Loucy (cell line): Measurements from ENCODE around the gene TMEM86A.

Source experiments
- H2AFZ ChIP-seq: fragments of 200-600 bp; sonication (generic); 2 replicates; pipeline ENCODE4 v1.6.0; 2016; ENCODE audit warnings: antibody characterized with exemption, mild to moderate bottlenecking, low read length, moderate library complexity
- H3F3A ChIP-seq: fragments of 200-600 bp; 2 replicates; pipeline ENCODE4 v1.6.0; 2016; ENCODE audit warnings: antibody characterized with exemption, low read depth, mild to moderate bottlenecking
- H3K27me3 ChIP-seq: fragments of 200-600 bp; sonication (generic); 2 replicates; pipeline ENCODE4 v1.6.1; 2014; ENCODE audit warnings: low read length, mild to moderate bottlenecking; ENCODE audit not compliant: insufficient read depth, poor library complexity, severe bottlenecking
- H3K36me3 ChIP-seq: fragments of 200-600 bp; sonication (generic); 2 replicates; pipeline ENCODE4 v1.6.1; 2016; ENCODE audit warnings: low read length; ENCODE audit not compliant: insufficient read depth
- H3K4me1 ChIP-seq: fragments of 200-600 bp; sonication (generic); 2 replicates; pipeline ENCODE4 v1.5.1; 2014; ENCODE audit warnings: low read length, mild to moderate bottlenecking; ENCODE audit not compliant: insufficient read depth, poor library complexity, severe bottlenecking
- H3K4me2 ChIP-seq: fragments of 200-600 bp; sonication (generic); 2 replicates; pipeline ENCODE4 v1.6.0; 2014; ENCODE audit warnings: antibody characterized with exemption, low read length, low read depth, mild to moderate bottlenecking; ENCODE audit not compliant: poor library complexity, severe bottlenecking
- H3K4me3 ChIP-seq: fragments of 200-600 bp; sonication (generic); 2 replicates; pipeline ENCODE4 v1.5.1; 2014; ENCODE audit warnings: low read length, mild to moderate bottlenecking, mixed read lengths; ENCODE audit not compliant: poor library complexity, severe bottlenecking
- H3K79me2 ChIP-seq: fragments of 200-600 bp; sonication (generic); 2 replicates; pipeline ENCODE4 v1.6.1; 2014; ENCODE audit warnings: low read length; ENCODE audit not compliant: insufficient read depth
- H3K9ac ChIP-seq: fragments of 200-600 bp; sonication (generic); 2 replicates; pipeline ENCODE4 v1.6.0; 2014; ENCODE audit warnings: mild to moderate bottlenecking, low read depth, low read length, moderate library complexity; ENCODE audit not compliant: poor library complexity, severe bottlenecking
- H3K9me2 ChIP-seq: fragments of 200-600 bp; sonication (generic); replicated peaks from 2 replicates; pipeline ENCODE4 v1.6.1; 2016; ENCODE audit warnings: low read depth, low read length, mixed read lengths
- H3K9me3 ChIP-seq: fragments of 200-600 bp; sonication (generic); 2 replicates; pipeline ENCODE4 v1.6.1; 2014; ENCODE audit warnings: mild to moderate bottlenecking, antibody characterized with exemption, low read length, low read depth; ENCODE audit not compliant: insufficient read depth
- H4K20me1 ChIP-seq: fragments of 200-600 bp; sonication (generic); 2 replicates; pipeline ENCODE4 v1.6.0; 2014; ENCODE audit warnings: antibody characterized with exemption, low read length, mild to moderate bottlenecking; ENCODE audit not compliant: insufficient read depth, poor library complexity, severe bottlenecking
- EZH2phosphoT487 ChIP-seq: fragments of 200-600 bp; IDR thresholded peaks from 2 replicates; pipeline ENCODE4 v1.6.1; 2018; ENCODE audit warnings: antibody characterized with exemption, mild to moderate bottlenecking, moderate library complexity, borderline replicate concordance
- TF ChIP-seq, protein P1 (sequence below): fragments of 200-600 bp; sonication (generic); conservative IDR thresholded peaks from 2 replicates; pipeline ENCODE4 v1.5.1; 2014; ENCODE audit warnings: mild to moderate bottlenecking, antibody characterized with exemption, low read length

Gene TMEM86A

GRCh38 chr11:18715476-18715875 lies 16.9 kb downstream of the TMEM86A start:
- no peak for TF ChIP-seq EZH2phosphoT487
- TF ChIP-seq, protein P1, sequence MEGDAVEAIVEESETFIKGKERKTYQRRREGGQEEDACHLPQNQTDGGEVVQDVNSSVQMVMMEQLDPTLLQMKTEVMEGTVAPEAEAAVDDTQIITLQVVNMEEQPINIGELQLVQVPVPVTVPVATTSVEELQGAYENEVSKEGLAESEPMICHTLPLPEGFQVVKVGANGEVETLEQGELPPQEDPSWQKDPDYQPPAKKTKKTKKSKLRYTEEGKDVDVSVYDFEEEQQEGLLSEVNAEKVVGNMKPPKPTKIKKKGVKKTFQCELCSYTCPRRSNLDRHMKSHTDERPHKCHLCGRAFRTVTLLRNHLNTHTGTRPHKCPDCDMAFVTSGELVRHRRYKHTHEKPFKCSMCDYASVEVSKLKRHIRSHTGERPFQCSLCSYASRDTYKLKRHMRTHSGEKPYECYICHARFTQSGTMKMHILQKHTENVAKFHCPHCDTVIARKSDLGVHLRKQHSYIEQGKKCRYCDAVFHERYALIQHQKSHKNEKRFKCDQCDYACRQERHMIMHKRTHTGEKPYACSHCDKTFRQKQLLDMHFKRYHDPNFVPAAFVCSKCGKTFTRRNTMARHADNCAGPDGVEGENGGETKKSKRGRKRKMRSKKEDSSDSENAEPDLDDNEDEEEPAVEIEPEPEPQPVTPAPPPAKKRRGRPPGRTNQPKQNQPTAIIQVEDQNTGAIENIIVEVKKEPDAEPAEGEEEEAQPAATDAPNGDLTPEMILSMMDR: no peak
- H3K9ac ChIP-seq: no peak overlapping the region
- H4K20me1 ChIP-seq: no peaks in the 10 kb centered on the region

DNA sequence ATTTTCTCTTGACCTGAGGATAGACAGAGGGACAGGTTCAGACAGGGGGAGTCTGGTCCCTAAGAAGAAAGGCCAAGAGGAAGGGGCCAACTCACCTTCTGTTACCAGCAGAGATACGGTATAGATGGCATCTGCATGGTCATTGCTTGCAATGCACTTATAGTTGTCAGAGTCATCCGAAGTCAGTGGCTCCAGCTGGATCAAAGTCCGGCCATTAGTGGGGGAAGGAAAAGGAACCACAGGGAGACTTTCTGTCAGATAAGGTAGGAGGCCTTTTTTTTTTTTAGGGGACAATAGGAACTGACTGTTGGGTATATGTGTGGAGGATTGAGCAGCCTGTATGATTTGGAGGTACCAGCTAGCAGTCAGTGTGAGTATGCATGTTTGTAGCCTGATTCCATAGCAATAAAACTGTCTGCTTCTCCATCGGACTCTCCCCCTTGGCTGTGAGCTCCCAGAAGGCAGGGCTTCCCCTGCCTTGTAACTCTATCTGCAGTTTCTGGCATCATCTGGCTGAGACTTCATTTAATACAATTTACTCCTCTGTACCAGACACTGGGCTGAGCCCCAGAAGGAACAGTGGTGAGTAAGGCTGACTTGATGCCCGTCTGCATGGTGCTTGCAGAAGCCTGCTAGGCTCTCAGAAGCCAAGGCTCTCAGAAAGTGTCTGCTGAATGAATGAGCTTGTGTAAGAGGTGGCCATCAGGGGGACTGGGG lies 21.7 kb downstream of the TMEM86A start:
- Histone ChIP-seq H3K4me2 (no peak overlapping the region), H4K20me1 (no peaks in the 10 kb centered on the region)

More at GRCh38 chr11:18715476-18715875, 16.9 kb downstream of the TMEM86A start:
- H2AFZ ChIP-seq: no peak overlapping the region
- no peaks in the 10 kb centered on the region for H3K9me2 ChIP-seq
- H3K4me3 ChIP-seq: no peak overlapping the region
- H3K9me3 ChIP-seq: no peaks in the 10 kb centered on the region
- H3K4me1 ChIP-seq: no peaks in the 10 kb centered on the region
- H3K79me2 ChIP-seq: no peaks in the 10 kb centered on the region
- H3F3A ChIP-seq: no peaks in the 10 kb centered on the region
- H3K4me2 ChIP-seq: no peak overlapping the region
- H3K27me3 ChIP-seq: peaks cover 13% of the 10 kb centered on the region
- no peaks in the 10 kb centered on the region for H3K36me3 ChIP-seq

GRCh38 chr11:18720808-18721560 lies 22.4 kb downstream of the TMEM86A start:
- no peaks in the 10 kb centered on the region for H4K20me1 ChIP-seq
- H3K36me3 ChIP-seq: no peaks in the 10 kb centered on the region
- no peak overlapping the region for H3K9ac ChIP-seq
- H3K9me3 ChIP-seq: no peaks in the 10 kb centered on the region
- TF ChIP-seq, protein P1: no peak
- TF ChIP-seq EZH2phosphoT487: no peak
- peaks cover 8% of the 10 kb centered on the region for H3K4me1 ChIP-seq
- peak overlapping the region; percentile 74 for H3K4me3 ChIP-seq
- peak overlapping the region; percentile 100 for H2AFZ ChIP-seq
- no peaks in the 10 kb centered on the region for H3K9me2 ChIP-seq
- H3K79me2 ChIP-seq: no peaks in the 10 kb centered on the region
- H3K4me2 ChIP-seq: peak overlapping the region; percentile 96
- peaks cover 28% of the 10 kb centered on the region for H3K27me3 ChIP-seq
- H3F3A ChIP-seq: no peaks in the 10 kb centered on the region

More for the DNA sequence above, 21.7 kb downstream of the TMEM86A start:
- Histone ChIP-seq H3K9me3 (no peaks in the 10 kb centered on the region), H3K36me3 (no peaks in the 10 kb centered on the region), H2AFZ (no peak overlapping the region), H3K27me3 (peaks cover 28% of the 10 kb centered on the region), H3K4me3 (no peak overlapping the region), H3K4me1 (peaks cover 8% of the 10 kb centered on the region), H3K9ac (no peak overlapping the region), H3K9me2 (no peaks in the 10 kb centered on the region), H3F3A (no peaks in the 10 kb centered on the region), H3K79me2 (no peaks in the 10 kb centered on the region)
- TF ChIP-seq, protein P1: no peak
- no peak for TF ChIP-seq EZH2phosphoT487
